Measurements from ENCODE around the gene LGR5.

LGR5 gene

GRCh38 chr12:71607494-71608330 is 168.1 kb downstream of the LGR5 start:
- no peak for DNase-seq

- no peak for DNase-seq
These were observed 170.6 kb downstream of the LGR5 start for GRCh38 chr12:71610031-71610795.

GRCh38 chr12:71621938-71622337 is 182.3 kb downstream of the LGR5 start:
- DNase-seq = no peak

- no peak for DNase-seq
These were observed 185.9 kb downstream of the LGR5 start for GRCh38 chr12:71625476-71625875.

- DNase-seq = no peak
These were observed 186.5 kb downstream of the LGR5 start for GRCh38 chr12:71626098-71626497.

- DNase-seq = no peak
These were observed 187.2 kb downstream of the LGR5 start for GRCh38 chr12:71626768-71627167.

- no peak for DNase-seq
These were observed 187.9 kb downstream of the LGR5 start for GRCh38 chr12:71627438-71628002.
